ENCODE results near the gene VPS41.
A peak's percentile ranks its signal among the peaks of the same experiment; 100 is the strongest.

VPS41 gene

DNA sequence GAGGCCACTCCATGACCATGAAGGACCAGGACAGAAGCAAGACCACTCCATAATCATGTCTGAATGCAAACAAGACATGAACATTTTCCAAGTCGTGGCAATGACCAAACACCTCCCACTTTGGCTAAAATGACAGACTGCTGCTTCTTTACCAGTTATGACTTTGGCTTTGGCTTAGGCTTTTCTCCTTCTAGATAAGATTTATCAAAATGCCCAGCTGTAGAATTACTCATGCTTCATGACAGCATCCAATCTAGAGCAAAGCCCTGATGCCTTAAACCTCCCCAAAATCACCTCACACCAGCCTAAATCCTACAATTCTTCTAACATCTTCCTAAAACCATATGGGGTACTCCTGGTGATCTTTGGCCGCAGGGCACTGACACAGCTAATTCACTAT, 102.1 kb downstream of the VPS41 start:
- DNase-seq (ENCODE audit: low spot score), result no peak

DNA sequence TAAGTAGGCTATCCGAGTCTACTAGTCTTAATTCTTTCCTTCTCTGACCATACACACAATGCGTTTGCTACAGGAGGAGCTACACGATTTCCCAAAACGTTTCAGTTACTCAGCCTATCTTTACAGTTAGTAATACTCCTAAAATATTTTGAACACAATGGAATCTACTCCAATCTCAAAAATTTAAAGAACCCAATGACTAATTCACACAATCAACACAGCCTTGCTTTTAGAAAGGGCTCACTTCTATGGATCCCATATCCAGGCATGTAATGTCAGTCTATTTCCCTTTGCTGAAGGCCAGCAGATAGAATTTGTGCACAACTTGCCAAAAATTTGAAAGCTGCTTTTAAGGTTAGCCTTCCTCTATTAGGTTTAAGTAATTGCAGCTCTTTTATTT, 107.2 kb downstream of the VPS41 start:
- DNase-seq (ENCODE audit: low spot score), result no peak

- DNase-seq (ENCODE audit: low spot score), result no peak
Measured at GRCh38 chr7:38798552-38799267, 110.3 kb downstream of the VPS41 start.

DNA sequence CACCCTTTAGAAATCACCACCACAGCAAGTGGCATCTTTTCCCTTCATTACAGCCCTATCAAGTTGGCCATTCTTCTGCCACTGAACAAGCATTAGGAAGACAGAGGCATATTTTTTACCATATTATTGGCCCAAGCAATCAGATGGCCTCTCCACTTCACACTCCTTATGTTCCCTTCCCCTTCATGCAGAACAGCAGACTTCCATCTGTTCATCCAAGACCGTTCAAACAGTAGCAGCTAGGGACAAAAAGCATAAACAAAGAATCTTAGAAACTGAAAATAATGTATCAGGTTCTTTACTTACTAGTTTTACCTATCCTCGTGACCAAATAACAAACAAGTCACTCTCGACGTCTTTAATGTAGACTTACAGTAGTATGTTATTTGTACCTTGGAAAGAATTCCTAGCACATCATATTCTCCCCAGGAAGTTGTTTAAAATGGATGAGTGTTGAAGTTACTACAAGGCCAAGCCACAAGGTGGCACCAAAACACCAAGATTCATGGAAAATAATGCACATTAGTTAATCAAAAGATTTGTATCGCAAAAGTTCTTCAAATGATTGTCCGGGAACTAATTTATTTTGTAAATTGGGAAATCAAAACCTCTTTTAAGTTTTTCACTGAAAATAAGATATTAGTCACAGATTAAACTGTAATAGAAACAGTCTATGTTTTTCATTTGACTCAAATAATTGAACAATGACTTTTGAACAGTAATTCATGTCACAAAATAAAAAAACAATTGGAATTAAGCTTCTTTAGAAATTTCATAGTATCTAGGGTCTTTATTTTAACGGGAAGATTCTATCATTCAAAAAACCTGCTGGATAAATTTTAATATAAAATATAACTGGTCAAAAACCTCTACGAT, 112.1 kb downstream of the VPS41 start:
- DNase-seq (ENCODE audit: low spot score), result peak; percentile 40

GRCh38 chr7:38795593-38795992, 113.4 kb downstream of the VPS41 start:
- DNase-seq (ENCODE audit: low spot score), result no peak

DNA sequence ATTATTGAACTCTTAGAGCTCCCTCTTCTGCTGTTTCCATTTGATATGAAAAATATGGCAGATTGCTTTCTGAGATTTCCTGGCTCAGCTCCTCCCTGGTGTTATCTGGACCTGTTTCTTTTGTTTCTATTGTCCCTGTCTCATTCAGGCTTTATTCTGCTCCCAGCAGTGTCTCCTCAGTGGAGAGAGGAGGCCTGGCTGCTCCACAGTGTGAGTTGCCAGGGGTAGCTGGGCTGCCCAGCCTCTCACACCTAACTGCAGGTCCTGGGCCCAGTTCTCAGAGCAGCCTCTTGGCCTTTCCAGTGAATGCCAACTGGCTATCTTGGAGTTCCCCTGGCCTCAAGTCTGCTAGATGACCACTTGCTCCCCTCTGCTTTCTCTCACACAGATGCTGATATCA, 127.0 kb downstream of the VPS41 start:
- DNase-seq (ENCODE audit: low spot score), result no peak

DNA sequence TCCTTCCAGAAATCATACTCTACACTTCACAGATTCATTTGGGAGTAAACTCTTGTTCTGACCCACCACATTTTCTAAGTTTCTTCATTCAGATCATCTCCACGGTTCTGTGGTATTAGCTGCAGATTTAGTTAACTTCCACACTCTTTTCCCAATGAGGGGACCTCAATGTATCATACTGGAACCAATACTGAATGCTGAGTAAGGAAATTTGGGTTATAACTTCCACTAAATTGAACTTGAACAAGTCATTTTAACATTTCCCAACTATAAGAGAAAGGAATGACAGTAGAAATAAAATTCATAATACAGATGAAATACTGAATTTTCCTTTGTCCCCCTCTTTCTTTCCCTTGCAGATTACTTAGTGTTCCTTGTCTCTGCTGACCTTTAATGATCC, 131.4 kb downstream of the VPS41 start:
- no peak for DNase-seq (ENCODE audit: low spot score)

DNA sequence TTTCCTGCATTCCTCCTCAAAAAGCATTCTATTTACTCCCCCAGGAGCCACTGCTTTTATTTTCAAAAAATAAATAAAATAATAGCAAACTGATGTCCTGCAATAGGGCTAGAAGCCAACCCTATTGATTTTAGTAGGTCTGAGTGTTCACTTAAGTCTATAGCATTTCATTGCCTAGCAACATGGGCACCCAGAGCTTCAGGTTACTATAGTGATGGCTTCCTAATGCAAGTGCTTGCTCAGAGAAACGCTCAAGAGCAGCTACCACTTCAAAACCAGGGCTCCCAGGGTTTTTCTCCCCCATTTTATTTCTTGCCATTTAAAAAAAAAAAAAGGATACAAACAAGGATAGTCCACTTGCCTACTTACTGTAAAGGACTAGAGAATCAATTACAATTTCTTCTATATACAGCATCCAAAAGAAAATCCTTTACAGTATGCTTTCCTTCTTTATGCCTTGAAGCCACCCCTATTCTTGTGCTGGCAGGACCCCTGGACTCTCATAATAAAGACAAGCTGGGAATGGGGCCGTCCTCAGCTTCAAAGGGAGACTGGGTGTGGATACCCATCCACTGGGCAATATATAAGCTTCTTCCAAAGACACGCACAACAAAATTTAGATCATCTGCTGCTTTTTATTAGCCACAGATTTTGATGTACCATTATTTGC, 133.3 kb downstream of the VPS41 start:
- no peak for DNase-seq (ENCODE audit: low spot score)

- DNase-seq (ENCODE audit: low spot score), result no peak
Measured at GRCh38 chr7:38773430-38773829, 135.6 kb downstream of the VPS41 start.

DNA sequence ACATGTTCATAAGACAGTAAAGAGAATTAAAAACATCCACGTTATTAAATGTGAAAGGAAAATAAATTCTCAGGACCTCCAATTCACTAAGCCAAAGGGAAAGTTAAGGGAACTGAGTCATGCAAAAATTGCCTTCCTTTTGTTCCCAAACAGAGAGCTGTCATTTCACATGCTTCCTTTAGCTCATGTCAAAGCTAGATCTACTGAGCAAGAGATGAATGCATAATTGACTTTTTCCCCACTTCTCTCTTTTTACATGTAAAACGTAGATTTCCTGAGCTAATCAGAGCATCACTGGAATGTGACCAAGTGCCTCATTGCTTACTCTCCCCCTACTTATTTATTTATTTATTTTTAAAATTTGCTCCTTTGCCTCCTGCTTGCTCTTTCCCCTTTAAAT, 148.8 kb downstream of the VPS41 start:
- DNase-seq (ENCODE audit: low spot score), result no peak

DNA sequence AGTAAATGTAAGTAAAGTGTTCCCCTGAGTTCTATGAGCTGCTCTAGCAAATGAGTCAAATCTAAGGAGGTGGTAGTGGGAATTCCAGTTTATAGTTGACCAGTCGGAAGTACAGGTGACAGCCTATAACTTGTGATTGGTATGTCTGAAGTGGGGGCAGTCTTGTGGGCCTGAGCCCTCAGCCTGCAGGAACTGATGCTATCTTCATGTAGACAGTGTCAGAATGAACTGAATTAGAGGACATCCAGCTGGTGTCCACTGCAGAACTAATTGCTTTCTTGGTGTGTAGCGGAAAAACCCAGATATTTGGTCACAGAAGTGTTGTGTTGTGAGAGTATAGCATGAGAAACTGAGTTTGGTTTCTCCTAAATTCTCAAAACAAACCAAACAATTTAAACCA, 150.0 kb downstream of the VPS41 start:
- DNase-seq (ENCODE audit: low spot score), result no peak

GRCh38 chr7:38757931-38758330, 151.1 kb downstream of the VPS41 start:
- DNase-seq (ENCODE audit: low spot score), result no peak

- DNase-seq (ENCODE audit: low spot score), result no peak
Measured at GRCh38 chr7:38756521-38756920, 152.5 kb downstream of the VPS41 start.

GRCh38 chr7:38753347-38753746, 155.6 kb downstream of the VPS41 start:
- no peak for DNase-seq (ENCODE audit: low spot score)

GRCh38 chr7:38751416-38751815, 157.6 kb downstream of the VPS41 start:
- DNase-seq (ENCODE audit: low spot score), result no peak

DNA sequence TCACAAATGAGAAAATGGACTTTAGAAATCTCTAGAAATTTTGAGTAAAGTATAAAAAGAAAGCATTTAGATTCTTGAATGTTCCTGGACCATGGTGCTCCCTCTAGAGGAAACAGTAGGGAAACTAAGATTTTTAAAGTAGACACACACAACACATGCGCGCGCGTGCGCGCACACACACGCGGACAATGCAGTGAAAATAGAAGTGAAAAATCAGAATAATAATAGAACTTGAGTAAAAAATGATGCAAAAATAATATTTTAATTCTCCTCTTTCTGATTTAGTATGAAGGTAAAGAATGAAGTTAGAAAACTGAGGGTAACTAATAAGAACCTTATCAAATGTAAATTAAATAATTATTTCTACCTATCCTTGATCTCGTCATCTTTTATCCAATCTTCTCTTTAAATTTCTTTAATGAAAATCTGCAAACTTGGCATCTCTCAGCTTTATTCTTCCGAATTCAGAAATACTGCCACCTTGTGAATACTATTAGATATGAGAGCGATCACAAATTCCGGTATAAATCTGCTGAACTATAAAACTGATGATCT, 160.9 kb downstream of the VPS41 start:
- no peak for DNase-seq (ENCODE audit: low spot score)

GRCh38 chr7:38746438-38746837, 162.6 kb downstream of the VPS41 start:
- no peak for DNase-seq (ENCODE audit: low spot score)

DNA sequence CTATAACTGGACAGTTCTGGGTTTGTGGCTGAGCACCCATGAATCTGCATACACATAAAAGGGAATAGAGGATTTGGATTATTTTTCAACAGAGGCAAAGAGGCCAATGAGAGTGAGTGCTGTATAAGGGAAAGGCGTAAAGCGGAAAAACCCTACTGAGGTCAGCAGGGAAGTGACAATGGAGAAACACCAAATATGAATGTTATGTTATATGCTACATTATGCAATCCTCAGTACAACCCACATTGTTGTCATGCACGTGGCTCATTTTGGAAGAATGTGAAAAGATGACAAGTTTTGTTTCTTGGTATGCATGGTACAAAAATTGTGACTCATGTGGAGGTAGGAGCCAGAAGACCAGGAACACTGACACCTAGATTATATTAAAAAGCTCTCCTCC, 164.2 kb downstream of the VPS41 start:
- peak; percentile 20 for DNase-seq (ENCODE audit: low spot score)

GRCh38 chr7:38743899-38744298, 165.1 kb downstream of the VPS41 start:
- DNase-seq (ENCODE audit: low spot score), result no peak

- DNase-seq (ENCODE audit: low spot score), result no peak
Measured at GRCh38 chr7:38740041-38740440, 168.9 kb downstream of the VPS41 start.

- DNase-seq (ENCODE audit: low spot score), result no peak
Measured at GRCh38 chr7:38736138-38736537, 172.9 kb downstream of the VPS41 start.

DNA sequence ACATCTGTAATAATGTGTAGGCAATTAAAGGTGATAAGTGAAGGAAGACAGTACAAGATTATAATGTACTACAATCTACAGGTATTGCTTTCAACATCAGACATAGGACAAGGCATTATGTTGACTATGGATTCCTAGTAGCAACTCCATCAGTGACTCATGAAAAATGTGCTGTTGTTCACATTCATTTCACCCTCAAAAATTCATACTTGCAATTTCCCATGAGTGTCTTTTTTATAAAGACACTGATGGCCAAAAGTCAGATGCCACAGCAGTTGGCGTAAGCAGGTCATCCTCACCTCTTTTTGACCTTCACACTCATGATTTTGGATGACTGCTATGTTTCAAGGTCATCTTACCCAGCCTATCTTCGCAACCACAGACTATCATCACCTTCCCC, 177.8 kb downstream of the VPS41 start:
- DNase-seq (ENCODE audit: low spot score), result peak; percentile 7

- DNase-seq (ENCODE audit: low spot score), result peak; percentile 8
Measured at GRCh38 chr7:38728145-38728544, 180.8 kb downstream of the VPS41 start.

Data from AG08396 (cell line).